T1000 (cell line): Measurements from ENCODE around the gene GPBP1L1.

Experiments used
- DNase-seq: peaks from one replicate; lab custom pipeline; 2025; ENCODE audit warnings: mixed read lengths; lab: John Stamatoyannopoulos, UW

GPBP1L1 gene

DNA sequence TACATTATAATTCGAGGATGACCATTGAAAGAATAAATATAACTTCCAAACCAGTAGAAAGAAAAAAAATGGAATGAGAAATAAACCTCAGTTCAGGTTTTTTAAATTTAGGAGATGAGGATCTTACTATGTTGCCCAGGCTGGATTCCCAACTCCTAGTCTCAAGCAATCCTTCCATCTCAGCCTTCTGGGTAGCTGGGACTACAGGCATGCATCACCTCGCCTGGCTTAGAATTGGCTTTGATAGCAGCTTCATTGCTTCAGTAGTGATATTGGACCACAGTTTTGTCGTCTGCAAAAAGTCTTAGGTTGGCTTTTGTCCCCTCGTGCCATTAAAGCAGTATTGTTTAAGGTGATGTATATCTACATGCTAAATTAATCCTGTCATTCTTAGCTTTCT is 99.6 kb downstream of the GPBP1L1 start:
- DNase-seq: no peak

DNA sequence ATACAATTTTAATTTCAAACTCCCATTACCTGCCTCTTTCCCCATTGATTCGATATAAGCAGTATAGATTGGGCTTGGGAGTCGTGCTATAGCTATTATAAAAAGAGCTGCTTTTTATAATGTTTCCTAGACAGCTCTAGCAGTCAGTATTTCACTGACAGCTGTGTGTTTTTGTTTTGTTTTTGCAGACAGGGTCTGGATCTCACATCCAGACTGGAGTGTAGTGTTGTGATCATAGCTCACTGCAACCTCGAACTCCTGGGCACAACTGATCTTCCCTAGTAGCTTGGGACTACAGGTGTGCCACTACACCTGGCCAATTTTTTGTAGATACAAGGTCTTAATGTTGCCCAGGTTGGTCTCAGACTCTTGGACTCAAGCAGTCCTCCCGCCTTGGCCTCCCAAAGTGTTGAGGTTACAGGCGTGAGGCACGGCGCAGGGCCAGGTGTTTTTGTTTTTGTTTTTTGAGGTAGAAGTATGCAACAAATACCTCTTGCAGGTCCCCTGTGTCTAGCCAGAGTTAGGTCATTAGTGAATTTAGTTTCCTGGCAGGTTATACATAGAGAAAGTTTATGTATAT is 100.7 kb downstream of the GPBP1L1 start:
- no peak for DNase-seq

GRCh38 chr1:45585110-45585426 is 101.3 kb downstream of the GPBP1L1 start:
- DNase-seq: no peak

GRCh38 chr1:45584351-45585109 is 101.8 kb downstream of the GPBP1L1 start:
- DNase-seq: peak; percentile 87

DNA sequence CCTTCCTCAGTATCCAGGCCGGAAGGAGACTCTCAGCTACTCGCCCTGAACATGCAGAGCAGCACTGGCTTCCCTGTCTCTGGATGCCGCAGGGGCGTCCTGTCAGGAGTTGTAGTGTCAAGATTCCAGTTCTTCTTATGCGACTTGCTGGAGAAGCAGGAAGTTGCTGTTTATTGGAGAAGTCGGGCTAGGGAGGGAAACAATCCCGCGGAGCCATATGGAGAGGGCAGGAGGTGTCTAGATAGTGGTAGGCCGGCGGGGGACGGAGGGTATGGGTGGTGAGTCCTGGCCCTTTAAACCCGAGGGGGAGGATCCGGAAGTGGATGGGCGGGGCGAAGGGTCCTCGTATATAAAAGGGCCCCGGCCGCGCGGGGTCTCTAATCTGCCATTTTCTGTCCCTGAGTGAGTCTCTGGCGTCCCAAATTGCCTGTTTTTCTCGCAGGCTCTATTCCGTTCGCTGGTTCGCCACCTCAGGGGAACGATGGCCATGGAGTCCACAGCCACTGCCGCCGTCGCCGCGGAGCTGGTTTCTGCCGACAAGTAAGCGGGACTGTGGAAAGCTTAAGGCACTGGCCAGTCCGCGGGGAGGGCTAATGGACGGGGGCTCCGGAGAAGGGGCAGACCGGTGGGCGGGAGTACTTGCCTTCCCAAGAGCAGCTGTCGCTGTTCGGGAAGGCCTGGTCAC is 102.5 kb downstream of the GPBP1L1 start, which contains the start of gene NASP:
NASP (plus strand) TSS at position 376 of the 685 bp plus-strand sequence; CDS start at position 482, 106 bp downstream.
- peak; percentile 85 for DNase-seq

GRCh38 chr1:45583264-45583665 is 103.1 kb downstream of the GPBP1L1 start:
- DNase-seq: peak; percentile 93
